ENCODE measurements around the gene AQP11.
"Not testable (repeated sequence)": the region's sequence is repeated elsewhere in the genome, so short reads cannot be mapped to it uniquely, and the experiment has no call there.

DNA sequence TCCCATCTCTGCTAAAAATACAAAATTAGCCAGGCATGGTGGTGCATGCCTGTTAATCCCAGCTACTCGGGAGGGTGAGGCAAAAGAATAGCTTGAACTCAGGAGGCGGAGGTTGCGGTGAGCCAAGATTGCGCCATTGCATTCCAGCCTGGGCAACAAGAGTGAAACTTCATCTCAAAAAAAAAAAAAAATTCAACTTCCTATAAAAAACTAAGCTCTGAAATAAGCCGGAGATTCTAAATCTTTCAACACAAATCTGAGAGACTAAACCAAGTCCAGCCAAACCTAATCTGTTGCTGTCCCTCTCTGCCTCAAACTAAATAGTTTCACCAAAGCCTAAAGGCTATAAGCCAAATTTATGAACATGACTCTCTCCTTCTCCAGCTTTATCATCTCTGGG is 44.2 kb downstream of the AQP11 start:
- TF ChIP-seq, protein P1, sequence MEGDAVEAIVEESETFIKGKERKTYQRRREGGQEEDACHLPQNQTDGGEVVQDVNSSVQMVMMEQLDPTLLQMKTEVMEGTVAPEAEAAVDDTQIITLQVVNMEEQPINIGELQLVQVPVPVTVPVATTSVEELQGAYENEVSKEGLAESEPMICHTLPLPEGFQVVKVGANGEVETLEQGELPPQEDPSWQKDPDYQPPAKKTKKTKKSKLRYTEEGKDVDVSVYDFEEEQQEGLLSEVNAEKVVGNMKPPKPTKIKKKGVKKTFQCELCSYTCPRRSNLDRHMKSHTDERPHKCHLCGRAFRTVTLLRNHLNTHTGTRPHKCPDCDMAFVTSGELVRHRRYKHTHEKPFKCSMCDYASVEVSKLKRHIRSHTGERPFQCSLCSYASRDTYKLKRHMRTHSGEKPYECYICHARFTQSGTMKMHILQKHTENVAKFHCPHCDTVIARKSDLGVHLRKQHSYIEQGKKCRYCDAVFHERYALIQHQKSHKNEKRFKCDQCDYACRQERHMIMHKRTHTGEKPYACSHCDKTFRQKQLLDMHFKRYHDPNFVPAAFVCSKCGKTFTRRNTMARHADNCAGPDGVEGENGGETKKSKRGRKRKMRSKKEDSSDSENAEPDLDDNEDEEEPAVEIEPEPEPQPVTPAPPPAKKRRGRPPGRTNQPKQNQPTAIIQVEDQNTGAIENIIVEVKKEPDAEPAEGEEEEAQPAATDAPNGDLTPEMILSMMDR (IDR thresholded peaks at IDR 0.05) = not testable (repeated sequence)
- not testable (repeated sequence) for TF ChIP-seq EP300, POLR2A, POLR2AphosphoS5 (IDR thresholded peaks at IDR 0.05)

All from gastroesophageal sphincter (tissue), 3 donors.